ENCODE measurements around the gene RSRP1. TPM values are rescaled to one million over a fixed set of nuclear protein-coding genes. Genes with fewer than 3 reads are reported as not detected.
"Not testable (repeated sequence)": the region's sequence is repeated elsewhere in the genome, so short reads cannot be mapped to it uniquely, and the experiment has no call there.

Gene RSRP1
- total RNA-seq, 3 donors from 2014 or later: 151 to 179 (median 153) TPM

DNA sequence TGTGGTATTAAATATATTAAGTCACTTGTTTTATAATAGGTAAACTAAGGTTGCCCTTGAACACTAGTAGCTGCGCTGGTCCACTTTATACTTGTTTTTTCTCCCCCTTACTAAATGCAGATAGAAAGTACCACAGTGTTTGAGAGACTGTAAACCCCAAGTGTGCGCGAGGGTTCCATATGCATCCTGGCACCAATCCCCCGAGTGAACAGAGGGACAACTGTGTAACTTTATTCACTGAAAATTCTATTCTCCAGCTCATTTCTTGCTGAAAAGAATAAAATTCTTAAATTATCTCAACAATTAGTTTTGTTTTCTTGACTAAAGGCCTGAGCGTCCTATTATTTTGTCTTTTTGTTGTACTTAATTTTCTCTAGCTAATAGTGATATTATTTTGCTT lies 1.9 kb downstream of the RSRP1 start:
- Histone ChIP-seq H3K4me3 (no peak overlapping the region), H3K4me1 (ENCODE audit: low read depth) (peaks cover 22% of the 10 kb centered on the region), H3K9me3 (no peaks in the 10 kb centered on the region), H3K36me3 (ENCODE audit: low read depth) (peaks cover 12% of the 10 kb centered on the region)
- ATAC-seq: no peak
- DNase-seq: no peak
- intact Hi-C loops (cut with DNase I, micrococcal nuclease): no loop called here
- TF ChIP-seq, protein P1, sequence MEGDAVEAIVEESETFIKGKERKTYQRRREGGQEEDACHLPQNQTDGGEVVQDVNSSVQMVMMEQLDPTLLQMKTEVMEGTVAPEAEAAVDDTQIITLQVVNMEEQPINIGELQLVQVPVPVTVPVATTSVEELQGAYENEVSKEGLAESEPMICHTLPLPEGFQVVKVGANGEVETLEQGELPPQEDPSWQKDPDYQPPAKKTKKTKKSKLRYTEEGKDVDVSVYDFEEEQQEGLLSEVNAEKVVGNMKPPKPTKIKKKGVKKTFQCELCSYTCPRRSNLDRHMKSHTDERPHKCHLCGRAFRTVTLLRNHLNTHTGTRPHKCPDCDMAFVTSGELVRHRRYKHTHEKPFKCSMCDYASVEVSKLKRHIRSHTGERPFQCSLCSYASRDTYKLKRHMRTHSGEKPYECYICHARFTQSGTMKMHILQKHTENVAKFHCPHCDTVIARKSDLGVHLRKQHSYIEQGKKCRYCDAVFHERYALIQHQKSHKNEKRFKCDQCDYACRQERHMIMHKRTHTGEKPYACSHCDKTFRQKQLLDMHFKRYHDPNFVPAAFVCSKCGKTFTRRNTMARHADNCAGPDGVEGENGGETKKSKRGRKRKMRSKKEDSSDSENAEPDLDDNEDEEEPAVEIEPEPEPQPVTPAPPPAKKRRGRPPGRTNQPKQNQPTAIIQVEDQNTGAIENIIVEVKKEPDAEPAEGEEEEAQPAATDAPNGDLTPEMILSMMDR (IDR thresholded peaks at IDR 0.05): no peak

DNA sequence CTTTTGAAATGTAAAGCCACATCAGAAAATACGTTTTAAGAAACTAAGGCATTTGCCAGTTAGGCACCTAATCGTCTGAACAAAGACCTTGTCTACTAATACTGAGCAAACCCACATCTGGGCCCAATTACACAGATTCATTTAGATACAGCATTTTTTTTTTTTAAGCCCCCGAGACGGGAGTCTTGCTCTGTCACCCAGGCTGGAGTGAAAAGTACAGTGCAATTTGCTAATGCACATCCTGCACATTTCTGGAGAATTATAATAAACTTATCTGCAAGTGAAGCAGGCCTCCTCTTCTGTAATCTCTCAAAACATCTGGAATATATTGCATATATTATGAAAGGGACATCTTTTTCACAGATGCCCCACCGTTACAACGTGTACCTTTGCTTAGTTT lies 3.3 kb downstream of the RSRP1 start:
- intact Hi-C loops (cut with DNase I, micrococcal nuclease): no loop called here
- TF ChIP-seq, protein P1 (IDR thresholded peaks at IDR 0.05): no peak
- peaks cover 28% of the 10 kb centered on the region for H3K4me1 ChIP-seq (ENCODE audit: low read depth)
- H3K4me3 ChIP-seq: no peak overlapping the region
- H3K36me3 ChIP-seq (ENCODE audit: low read depth): peaks cover 12% of the 10 kb centered on the region
- H3K9me3 ChIP-seq: no peaks in the 10 kb centered on the region
- DNase-seq (no peak), ATAC-seq (no peak)

DNA sequence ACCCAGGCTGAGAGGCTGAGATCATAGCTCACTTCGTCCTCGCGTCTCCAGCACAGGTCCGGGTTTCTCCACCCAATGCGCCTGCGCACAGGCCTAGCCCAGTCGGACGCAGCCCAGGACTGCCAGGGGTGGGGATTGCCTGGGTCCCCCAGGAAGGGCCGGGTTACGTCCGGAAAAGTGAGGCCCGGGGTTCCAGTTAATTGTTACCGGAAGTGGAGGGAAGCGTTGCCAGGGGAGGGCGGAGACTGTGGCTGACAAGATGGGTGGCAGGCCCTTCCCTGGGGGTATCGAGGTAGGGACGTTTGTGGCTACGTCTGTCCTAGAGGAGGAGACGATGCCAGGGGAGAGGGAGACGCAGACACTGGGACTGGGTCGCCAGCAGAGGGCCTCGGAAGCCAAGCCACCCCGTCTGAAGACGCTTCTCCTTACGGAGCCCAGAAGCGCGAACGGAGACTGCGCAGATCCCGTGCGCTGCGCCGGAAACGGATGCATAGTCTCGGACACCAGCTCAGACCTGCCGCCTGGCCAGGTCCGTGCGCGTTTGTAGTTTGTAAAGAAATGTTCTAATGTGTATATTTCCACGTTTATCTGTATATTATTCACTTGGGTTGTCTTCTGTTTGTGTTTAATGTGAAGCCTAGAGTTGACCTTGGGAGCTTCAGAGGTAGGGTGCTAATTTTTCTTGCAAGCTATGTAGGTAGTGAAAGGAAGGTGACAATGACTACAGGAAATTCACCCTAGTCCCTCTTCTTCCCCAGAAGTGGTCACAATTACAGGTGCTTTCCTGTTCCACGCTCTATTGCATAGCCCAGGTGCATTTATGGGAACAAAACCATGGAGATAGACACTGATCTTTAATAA lies 7.3 kb downstream of the RSRP1 start:
- ATAC-seq: peak; percentile 93
- Histone ChIP-seq H3K9me3 (no peaks in the 10 kb centered on the region), H3K4me1 (ENCODE audit: low read depth) (peaks cover 21% of the 10 kb centered on the region), H3K4me3 (peak overlapping the region; percentile 18), H3K36me3 (ENCODE audit: low read depth) (peaks cover 12% of the 10 kb centered on the region)
- intact Hi-C loops (cut with DNase I, micrococcal nuclease): no loop called here
- TF ChIP-seq, protein P1 (IDR thresholded peaks at IDR 0.05): peak; percentile 33
- DNase-seq: peak; percentile 91 to 97 (median 95)

DNA sequence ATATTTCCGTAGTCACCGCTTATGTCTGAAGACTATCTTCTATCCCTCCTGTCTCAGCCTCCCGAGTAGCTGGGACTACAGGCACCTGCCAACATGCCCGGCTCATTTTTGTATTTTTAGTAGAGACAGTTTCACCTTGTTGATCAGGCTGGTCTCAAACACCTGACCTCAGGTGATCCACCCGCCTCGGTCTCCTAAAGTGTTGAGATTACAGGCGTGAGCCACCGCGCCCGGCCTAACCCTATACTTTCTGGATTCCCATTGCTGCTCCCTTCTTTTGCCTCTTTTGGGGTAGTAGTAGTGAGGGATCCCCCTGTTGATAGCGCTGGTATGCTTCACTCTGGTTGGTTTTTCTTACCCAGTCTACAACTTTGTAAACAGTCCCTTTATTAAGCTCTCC lies 9.2 kb downstream of the RSRP1 start:
- intact Hi-C loops (cut with DNase I, micrococcal nuclease): no loop called here
- H3K9me3 ChIP-seq: no peaks in the 10 kb centered on the region
- no peak for ATAC-seq
- H3K4me3 ChIP-seq: no peak overlapping the region
- TF ChIP-seq, protein P1 (IDR thresholded peaks at IDR 0.05): no peak
- H3K4me1 ChIP-seq (ENCODE audit: low read depth): peaks cover 30% of the 10 kb centered on the region
- no peaks in the 10 kb centered on the region for H3K36me3 ChIP-seq (ENCODE audit: low read depth)
- DNase-seq: no peak

DNA sequence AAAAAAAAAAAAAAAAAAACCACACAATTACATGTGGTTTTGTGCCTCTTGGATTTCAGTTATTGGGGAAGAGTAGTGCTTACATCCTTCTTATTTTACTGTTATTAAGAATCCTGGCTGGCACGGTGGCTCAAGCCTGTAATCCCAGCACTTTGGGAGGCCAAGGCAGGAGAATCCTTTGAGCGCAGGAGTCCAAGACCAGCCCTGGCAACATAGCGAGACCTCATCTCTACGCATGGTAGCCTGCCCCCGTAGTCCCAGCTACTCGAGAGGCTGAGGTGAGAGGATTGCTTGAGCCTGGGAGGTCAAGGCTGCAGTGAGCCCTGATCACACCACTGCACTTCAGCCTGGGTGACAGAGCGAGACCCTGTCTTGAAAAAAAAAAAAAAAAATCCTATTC lies 11.0 kb downstream of the RSRP1 start:
- H3K4me1 ChIP-seq (ENCODE audit: low read depth): peaks cover 30% of the 10 kb centered on the region
- H3K4me3 ChIP-seq; DNase-seq; H3K9me3 ChIP-seq; ATAC-seq; intact Hi-C loops (cut with DNase I, micrococcal nuclease); H3K36me3 ChIP-seq (ENCODE audit: low read depth): not testable (repeated sequence)

DNA sequence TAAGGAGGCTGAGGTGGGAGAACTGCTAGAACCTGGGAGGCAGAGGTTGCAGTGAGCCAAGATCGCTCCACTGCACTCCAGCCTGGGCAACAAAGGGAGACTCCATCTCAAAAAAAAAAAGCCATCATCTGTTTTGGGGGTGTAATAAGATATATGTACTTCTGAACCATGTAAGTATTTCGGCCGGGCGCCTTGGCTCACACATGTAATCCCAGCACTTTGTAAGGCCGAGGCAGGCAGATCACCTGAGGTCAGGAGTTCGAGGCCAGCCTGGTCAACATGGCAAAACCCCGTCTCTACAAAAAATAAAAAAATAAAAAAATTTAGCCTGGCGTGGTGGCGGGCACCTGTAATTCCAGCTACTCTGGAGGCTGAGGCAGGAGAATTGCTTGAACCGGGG lies 11.8 kb downstream of the RSRP1 start:
- H3K36me3 ChIP-seq (ENCODE audit: low read depth); intact Hi-C loops (cut with DNase I, micrococcal nuclease); ATAC-seq; H3K4me3 ChIP-seq; DNase-seq; H3K9me3 ChIP-seq: not testable (repeated sequence)
- peaks cover 30% of the 10 kb centered on the region for H3K4me1 ChIP-seq (ENCODE audit: low read depth)
